HK-2 (cell line): Measurements from ENCODE around the gene GMDS.
A peak's percentile ranks its signal among the peaks of the same experiment; 100 is the strongest.

Source experiments
- DNase-seq: peaks from one replicate; pipeline ENCODE4 v3.0.0-alpha.2; 2018; ENCODE audit not compliant: unreplicated experiment

The GMDS gene

GRCh38 chr6:1940381-1940780, 305.0 kb downstream of the GMDS start:
- DNase-seq, result peak; percentile 33

GRCh38 chr6:1933292-1933691, 312.1 kb downstream of the GMDS start:
- no peak for DNase-seq

DNA sequence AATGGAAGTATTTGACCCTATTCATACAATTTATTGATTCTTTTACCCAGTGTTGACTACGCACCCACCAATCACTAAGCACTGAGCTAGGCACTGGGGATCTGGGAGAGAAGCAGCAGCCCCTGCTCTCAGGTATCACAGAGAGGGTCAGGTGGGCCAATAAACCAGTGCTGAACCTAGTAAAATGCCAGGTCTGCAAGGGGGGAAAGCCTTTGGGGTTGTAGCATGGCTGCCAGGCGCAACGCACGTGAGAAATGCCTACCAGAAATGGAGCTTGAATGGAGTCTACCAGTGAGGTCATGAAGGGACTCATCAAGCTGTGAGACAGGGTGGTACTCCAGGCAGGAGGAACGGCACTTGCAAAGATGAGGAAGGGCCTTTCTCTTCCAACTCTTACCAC, 313.6 kb downstream of the GMDS start:
- no peak for DNase-seq

DNA sequence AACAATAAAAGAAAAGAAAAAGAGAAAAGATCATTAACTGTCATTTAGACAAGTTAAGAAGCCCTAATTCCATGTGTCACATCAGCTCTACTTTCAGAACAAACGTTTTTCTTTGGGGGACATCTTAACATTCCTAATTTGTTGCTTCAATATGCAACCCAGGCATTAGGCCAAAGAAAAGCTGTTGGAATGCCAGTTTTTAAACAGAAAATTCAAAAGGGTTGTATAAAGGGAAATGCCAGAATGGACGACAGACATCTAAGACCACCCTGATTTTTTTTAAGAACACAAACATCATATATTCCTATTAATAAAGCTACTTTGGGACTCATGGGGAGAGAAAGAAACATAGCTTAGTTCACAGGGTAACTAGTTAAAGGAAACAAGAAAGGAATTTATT, 315.0 kb downstream of the GMDS start:
- DNase-seq, result no peak

GRCh38 chr6:1929931-1930330, 315.5 kb downstream of the GMDS start:
- no peak for DNase-seq

GRCh38 chr6:1925743-1926430, 319.5 kb downstream of the GMDS start:
- DNase-seq, result no peak

DNA sequence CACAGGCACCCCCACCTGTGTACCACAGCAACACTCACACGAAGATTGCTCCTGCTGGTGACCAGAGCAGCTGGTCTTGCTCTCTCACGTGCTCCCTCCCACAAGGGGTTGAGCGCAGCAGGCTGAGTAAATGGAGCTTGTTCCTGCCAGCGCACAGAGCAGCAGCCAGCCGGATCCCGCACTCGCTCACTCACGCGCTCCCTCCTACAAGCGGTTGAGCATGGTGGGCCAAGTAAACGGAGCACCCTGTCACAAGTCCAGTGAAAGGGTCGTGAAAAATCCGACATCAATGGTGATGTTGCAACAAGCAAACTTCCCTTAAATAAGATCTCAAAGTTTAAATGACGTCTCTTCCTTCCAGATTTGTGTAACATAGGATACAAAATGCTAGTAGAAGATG, 322.0 kb downstream of the GMDS start:
- no peak for DNase-seq

GRCh38 chr6:1917626-1918371, 327.6 kb downstream of the GMDS start:
- peak; percentile 92 for DNase-seq

DNA sequence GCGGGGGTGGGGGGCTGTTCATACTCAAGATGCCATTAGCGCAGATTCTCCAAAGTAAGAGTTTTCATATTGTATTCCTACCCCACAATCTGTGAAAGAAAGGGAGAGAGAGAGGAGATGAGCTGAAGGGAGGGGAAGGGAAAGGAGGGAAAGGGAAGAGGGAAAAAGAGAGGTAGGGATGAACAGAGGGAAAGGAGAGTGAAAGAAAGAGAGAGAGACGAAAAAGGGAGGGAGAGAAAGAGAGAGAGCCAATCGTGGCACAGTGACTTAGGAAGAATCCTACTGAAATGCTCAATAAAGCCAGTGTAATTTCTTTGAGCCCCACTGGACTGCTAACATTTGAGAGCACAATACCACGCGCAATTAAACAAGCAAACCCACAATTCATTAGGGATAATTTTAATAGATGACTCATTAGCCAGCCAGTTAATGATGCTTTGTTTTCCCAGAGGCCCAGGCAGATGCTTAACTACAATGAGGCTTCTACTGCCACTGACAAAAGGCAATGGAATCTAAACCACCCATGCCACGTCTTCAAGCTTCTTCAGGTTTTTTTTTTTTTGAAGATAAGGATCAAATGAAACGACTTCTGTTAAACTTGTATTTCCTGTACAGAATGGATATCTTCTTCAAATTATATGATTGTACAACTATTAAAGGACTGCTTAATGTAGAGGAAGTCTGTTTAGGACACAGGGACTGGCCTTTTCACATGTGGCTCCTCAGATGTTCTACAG, 328.9 kb downstream of the GMDS start:
- DNase-seq, result no peak

- DNase-seq, result no peak
These were observed 330.2 kb downstream of the GMDS start for GRCh38 chr6:1915226-1915625.

DNA sequence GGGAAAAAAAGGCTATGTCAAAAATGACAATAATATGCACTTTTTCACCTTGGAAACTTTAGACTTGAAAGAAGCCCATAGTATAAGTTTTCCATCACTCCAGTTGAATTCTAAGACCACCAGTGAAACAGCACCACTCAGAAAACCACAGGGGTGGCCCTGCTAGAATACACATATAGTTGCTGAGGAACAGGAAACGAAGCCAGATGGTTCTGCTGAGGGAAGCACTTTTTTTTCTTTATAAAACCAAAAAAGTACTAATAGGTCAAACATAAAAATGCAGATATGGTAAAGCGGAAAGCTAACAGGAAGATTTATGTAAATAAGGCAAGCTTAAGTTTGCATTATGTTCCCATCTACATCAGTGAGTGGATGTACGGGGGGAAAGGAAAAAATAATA, 331.8 kb downstream of the GMDS start:
- no peak for DNase-seq

GRCh38 chr6:1912731-1913130, 332.7 kb downstream of the GMDS start:
- DNase-seq, result no peak

GRCh38 chr6:1911474-1911873, 333.9 kb downstream of the GMDS start:
- DNase-seq, result no peak

DNA sequence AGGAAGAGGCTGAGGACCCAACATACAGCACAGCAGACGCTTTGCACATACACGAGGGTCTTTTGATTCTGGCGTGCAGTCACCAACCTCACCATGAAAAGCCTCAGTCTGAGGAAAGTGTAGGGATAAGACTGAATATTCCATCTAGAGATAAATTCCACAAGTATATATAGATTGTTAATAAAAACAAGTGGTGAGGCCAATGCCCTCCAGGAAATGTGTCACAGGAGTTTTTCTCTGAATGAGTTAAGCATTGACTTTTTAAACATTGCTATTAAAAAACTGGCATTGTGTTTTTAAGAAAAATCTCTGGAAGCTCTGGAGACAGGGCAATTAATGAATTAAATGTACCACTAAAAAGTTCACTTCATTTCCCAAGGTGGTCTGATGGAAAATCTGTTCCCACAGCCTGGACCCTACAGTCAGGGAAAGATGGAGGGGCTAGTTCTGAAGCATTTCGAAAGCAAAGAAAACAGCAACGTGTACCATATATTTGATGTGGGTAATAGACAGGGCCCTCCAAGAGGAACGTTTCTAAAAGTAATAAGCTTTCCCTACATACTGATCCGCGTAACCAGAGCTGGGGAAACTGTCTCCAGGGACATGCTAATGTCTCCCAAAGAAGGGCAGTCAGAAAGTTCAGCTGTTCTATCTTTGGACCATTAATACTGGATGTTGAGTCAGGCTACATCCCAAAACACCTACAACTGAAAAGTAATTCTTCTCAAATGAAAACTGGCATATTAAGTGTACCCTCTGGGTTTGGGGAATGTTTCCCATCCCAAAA, 334.6 kb downstream of the GMDS start:
- DNase-seq, result no peak

GRCh38 chr6:1908784-1909183, 336.6 kb downstream of the GMDS start:
- DNase-seq, result no peak

- DNase-seq, result no peak
These were observed 338.8 kb downstream of the GMDS start for GRCh38 chr6:1906609-1907008.

- DNase-seq, result no peak
These were observed 339.4 kb downstream of the GMDS start for GRCh38 chr6:1906014-1906413.

DNA sequence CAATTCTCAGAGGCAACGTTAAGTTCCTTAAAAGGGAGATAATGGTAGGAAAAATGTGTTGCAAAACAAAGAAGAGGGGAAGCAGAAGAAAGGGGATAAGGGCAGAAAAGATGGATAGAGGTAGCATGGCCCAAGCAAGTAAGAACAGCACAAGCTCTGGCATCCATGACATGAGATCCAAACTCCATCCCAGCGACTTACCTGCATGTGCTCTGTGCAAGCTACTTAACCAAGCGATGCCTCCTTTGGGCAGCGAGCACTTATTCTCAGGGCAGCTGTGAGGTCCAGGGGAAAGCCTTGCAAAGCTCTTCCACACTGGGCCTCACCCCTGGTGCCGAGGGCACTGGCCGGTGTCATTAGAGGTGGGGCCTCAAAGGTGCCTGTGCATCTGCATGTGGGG, 340.5 kb downstream of the GMDS start:
- DNase-seq, result no peak

- no peak for DNase-seq
These were observed 341.0 kb downstream of the GMDS start for GRCh38 chr6:1904466-1904799.

DNA sequence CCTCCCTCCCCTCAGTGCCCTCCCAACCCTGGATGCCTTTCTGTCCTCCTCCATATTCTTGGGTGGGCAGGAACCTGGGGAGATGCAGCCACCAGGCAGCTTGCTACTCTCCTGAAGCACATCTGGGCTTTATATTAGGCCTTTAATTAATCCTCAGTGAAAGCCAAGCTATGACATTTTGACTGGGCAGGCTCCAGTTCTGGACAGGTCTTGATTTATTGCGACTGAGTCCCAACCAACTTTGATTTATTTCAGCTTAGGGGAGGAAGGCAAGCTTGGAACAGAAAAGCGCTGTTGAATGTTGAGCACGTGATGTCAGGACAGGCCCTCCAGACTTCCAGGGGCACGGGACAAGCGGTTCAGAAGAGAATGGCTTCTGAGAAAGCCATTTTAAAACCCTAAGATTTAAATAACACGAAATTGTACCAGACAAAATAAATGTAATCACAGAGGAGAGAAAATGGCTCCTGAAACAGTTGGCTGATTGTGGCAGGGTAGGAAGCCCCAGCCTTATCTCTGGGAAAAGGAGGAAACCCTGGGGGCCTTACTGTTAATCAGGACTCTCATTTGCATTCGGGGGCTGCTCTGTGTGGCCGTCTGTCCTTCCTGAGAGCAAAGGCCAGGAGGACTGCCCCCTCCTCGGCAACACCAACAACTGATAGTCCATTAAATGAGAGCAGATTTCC, 341.5 kb downstream of the GMDS start:
- DNase-seq, result no peak

DNA sequence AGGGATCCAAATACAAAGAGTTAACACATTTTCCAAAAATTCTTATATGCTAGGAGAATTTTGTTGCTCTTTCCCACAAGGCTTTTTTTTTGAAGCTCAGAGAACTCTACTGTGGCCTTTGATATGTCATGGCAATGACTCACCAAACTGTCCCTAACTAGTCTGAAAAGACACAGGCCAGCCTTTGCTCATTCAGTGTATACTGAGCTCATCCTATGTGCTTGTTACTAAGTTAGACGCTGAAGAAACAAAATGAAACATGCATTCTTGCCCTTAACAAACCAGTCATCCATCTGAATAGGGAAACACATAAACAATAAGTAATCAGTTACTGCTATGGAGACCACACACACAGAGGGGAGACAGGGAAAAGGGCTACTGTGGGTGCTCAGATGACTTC, 343.8 kb downstream of the GMDS start:
- DNase-seq, result no peak

GRCh38 chr6:1896897-1897296, 348.5 kb downstream of the GMDS start:
- no peak for DNase-seq
